ENCODE data around the gene ATOH8. TPM values are rescaled to one million over a fixed set of nuclear protein-coding genes. Genes with fewer than 3 reads are reported as not detected.
A peak's percentile ranks its signal among the peaks of the same experiment; 100 is the strongest.
"Not testable (repeated sequence)": the region's sequence is repeated elsewhere in the genome, so short reads cannot be mapped to it uniquely, and the experiment has no call there.

ATOH8 gene
- total RNA-seq, 1 experiment from 2014 or later = 0.20 TPM

DNA sequence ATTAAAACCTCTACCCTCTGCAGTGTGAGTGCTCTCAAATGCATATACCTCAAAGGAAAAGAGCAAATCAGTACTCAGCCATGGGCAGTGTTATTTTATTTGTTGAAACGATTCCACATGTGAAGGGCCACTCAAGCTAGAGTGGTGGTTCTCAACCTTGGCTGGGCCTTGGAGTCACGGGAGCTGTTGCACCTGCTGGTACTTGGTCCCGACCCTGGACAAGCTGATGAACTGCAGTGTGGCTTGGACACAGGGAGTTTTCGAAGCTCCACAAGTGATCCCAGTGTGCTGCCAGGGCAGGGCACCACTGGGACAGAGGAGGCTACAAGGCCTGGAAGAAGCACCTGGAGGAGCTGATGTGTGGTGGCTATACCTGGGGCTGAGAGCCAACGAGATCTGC is 40.0 kb upstream of the ATOH8 start:
- H3K18ac ChIP-seq (ENCODE audit: insufficient read length, low read depth, low read length) = no peak overlapping the region
- WGBS (ENCODE audit: extremely low coverage, insufficient read length, low lambda C conversion rate) = no CpG with 5 or more reads among the region's 5 CpGs
- Mint-ChIP-seq H3K27ac (0 out of 7 replicates have a peak overlapping the region, but pooled peaks of 1 of the 3 experiments have one; percentile 76), H3K27me3 (ENCODE audit: low read depth) (peaks cover 15% of the 10 kb centered on the region), H3K4me3 (no peak overlapping the region), H3K36me3 (ENCODE audit: insufficient read depth in 1 of 3, low read depth in 3 of 3) (no peaks in the 10 kb centered on the region), H3K9me3 (no peaks in the 10 kb centered on the region; a peak in 1 of 5 replicates), H3K4me1 (peaks cover 5 to 13% of the 10 kb centered on the region in 2 experiments)
- H3K56ac ChIP-seq (ENCODE audit: insufficient read length, low read depth, low read length) = no peak overlapping the region
- no peak overlapping the region for H3T11ph ChIP-seq (ENCODE audit: low read length)
- H3K23me2 ChIP-seq (ENCODE audit: insufficient read length, low read depth, low read length, poor library complexity, severe bottlenecking) = no peaks in the 10 kb centered on the region
- H3K27ac ChIP-seq (ENCODE audit: insufficient read length, low read depth, low read length) = no peak overlapping the region
- H3K9me3 ChIP-seq (ENCODE audit: control insufficient read depth, low read depth, low read length) = no peaks in the 10 kb centered on the region
- no peak overlapping the region for H3K23ac ChIP-seq (ENCODE audit: insufficient read length, low read depth, low read length)
- H4K8ac ChIP-seq (replicated peaks; ENCODE audit: insufficient read length, low read depth, low read length) = no peak overlapping the region
- H4K20me1 ChIP-seq (ENCODE audit: control insufficient read depth, insufficient read depth, insufficient read length) = no peaks in the 10 kb centered on the region
- H2BK20ac ChIP-seq (ENCODE audit: low read depth, low read length, poor library complexity, severe bottlenecking) = no peak overlapping the region
- no peaks in the 10 kb centered on the region for H3K79me1 ChIP-seq (ENCODE audit: insufficient read depth, low read depth, low read length, poor library complexity, severe bottlenecking)
- DNase-seq = peak; percentile 17
- H2BK15ac ChIP-seq (ENCODE audit: low read depth, low read length) = no peak overlapping the region
- no peak overlapping the region for H2AK5ac ChIP-seq (ENCODE audit: insufficient read length, low read length)
- no peak overlapping the region for H3K4ac ChIP-seq (ENCODE audit: low read depth, low read length)
- H2BK5ac ChIP-seq (ENCODE audit: insufficient read length, low read length) = no peak overlapping the region
- no peaks in the 10 kb centered on the region for H3K4me1 ChIP-seq (ENCODE audit: insufficient read depth, low read length)
- no peak overlapping the region for H3K14ac ChIP-seq (ENCODE audit: insufficient read depth, low read length)
- no peak overlapping the region for H3K9ac ChIP-seq (ENCODE audit: extremely low read depth, insufficient read length, low read length)
- H2BK120ac ChIP-seq (ENCODE audit: low read depth, low read length, poor library complexity, severe bottlenecking) = no peak overlapping the region
- no peak overlapping the region for H4K91ac ChIP-seq (ENCODE audit: insufficient read length, low read depth, low read length)
- H3K4me2 ChIP-seq (ENCODE audit: insufficient read depth, insufficient read length, low read length) = no peak overlapping the region
- no peak overlapping the region for H2AFZ ChIP-seq (ENCODE audit: low read length)
- peaks cover under 1% of the 10 kb centered on the region; the same call in 1 of the 2 replicates for H3K27me3 ChIP-seq (ENCODE audit: insufficient read depth, low read length)
- no peaks in the 10 kb centered on the region for H3K79me2 ChIP-seq (ENCODE audit: insufficient read depth, low read length)
- no peak overlapping the region for H2BK12ac ChIP-seq (ENCODE audit: insufficient read length, low read depth, low read length)
- no peak overlapping the region for H4K5ac ChIP-seq (ENCODE audit: insufficient read length, low read depth, low read length)
- TF ChIP-seq, protein P1, sequence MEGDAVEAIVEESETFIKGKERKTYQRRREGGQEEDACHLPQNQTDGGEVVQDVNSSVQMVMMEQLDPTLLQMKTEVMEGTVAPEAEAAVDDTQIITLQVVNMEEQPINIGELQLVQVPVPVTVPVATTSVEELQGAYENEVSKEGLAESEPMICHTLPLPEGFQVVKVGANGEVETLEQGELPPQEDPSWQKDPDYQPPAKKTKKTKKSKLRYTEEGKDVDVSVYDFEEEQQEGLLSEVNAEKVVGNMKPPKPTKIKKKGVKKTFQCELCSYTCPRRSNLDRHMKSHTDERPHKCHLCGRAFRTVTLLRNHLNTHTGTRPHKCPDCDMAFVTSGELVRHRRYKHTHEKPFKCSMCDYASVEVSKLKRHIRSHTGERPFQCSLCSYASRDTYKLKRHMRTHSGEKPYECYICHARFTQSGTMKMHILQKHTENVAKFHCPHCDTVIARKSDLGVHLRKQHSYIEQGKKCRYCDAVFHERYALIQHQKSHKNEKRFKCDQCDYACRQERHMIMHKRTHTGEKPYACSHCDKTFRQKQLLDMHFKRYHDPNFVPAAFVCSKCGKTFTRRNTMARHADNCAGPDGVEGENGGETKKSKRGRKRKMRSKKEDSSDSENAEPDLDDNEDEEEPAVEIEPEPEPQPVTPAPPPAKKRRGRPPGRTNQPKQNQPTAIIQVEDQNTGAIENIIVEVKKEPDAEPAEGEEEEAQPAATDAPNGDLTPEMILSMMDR (conservative IDR thresholded peaks at IDR 0.05) = no peak

DNA sequence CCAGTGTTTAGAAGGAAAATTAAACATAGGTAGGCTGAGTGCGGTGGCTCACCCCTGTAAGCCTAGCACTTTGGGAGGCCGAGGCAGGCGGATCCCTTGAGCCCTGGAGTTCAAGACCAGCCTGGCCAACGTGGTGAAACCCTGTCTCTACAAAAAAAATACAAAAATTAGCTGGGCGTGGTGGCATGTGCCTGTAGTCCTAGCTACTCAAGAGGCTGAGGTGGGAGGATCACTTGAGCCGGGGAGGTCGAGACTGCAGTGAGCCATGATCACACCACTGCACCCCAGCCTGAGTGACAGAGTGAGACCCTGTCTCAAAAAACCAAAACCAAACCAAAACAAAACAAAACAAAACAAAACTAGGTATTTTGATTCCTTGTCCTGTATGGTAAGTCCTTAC is 39.4 kb upstream of the ATOH8 start:
- H2BK12ac ChIP-seq (ENCODE audit: insufficient read length, low read depth, low read length); H3K18ac ChIP-seq (ENCODE audit: insufficient read length, low read depth, low read length); H2BK120ac ChIP-seq (ENCODE audit: low read depth, low read length, poor library complexity, severe bottlenecking); H2AFZ ChIP-seq (ENCODE audit: low read length); H3K36me3 Mint-ChIP-seq (ENCODE audit: insufficient read depth in 1 of 3, low read depth in 3 of 3); H3K27me3 ChIP-seq (ENCODE audit: insufficient read depth, low read length); H3K4me3 Mint-ChIP-seq; H3T11ph ChIP-seq (ENCODE audit: low read length); H4K91ac ChIP-seq (ENCODE audit: insufficient read length, low read depth, low read length); H3K79me1 ChIP-seq (ENCODE audit: insufficient read depth, low read depth, low read length, poor library complexity, severe bottlenecking); H2BK5ac ChIP-seq (ENCODE audit: insufficient read length, low read length); H3K9me3 Mint-ChIP-seq; H3K56ac ChIP-seq (ENCODE audit: insufficient read length, low read depth, low read length); H3K79me2 ChIP-seq (ENCODE audit: insufficient read depth, low read length); H3K4ac ChIP-seq (ENCODE audit: low read depth, low read length); H3K27ac ChIP-seq (ENCODE audit: insufficient read length, low read depth, low read length); H2BK20ac ChIP-seq (ENCODE audit: low read depth, low read length, poor library complexity, severe bottlenecking); H4K8ac ChIP-seq (replicated peaks; ENCODE audit: insufficient read length, low read depth, low read length); H4K5ac ChIP-seq (ENCODE audit: insufficient read length, low read depth, low read length); H3K14ac ChIP-seq (ENCODE audit: insufficient read depth, low read length); H3K23ac ChIP-seq (ENCODE audit: insufficient read length, low read depth, low read length); H3K4me1 ChIP-seq (ENCODE audit: insufficient read depth, low read length); H3K9ac ChIP-seq (ENCODE audit: extremely low read depth, insufficient read length, low read length); H3K4me2 ChIP-seq (ENCODE audit: insufficient read depth, insufficient read length, low read length); H2BK15ac ChIP-seq (ENCODE audit: low read depth, low read length); H3K27ac Mint-ChIP-seq; DNase-seq; H2AK5ac ChIP-seq (ENCODE audit: insufficient read length, low read length); H3K23me2 ChIP-seq (ENCODE audit: insufficient read length, low read depth, low read length, poor library complexity, severe bottlenecking); H3K9me3 ChIP-seq (ENCODE audit: control insufficient read depth, low read depth, low read length); H4K20me1 ChIP-seq (ENCODE audit: control insufficient read depth, insufficient read depth, insufficient read length): not testable (repeated sequence)
- Mint-ChIP-seq H3K27me3 (ENCODE audit: low read depth) (peaks cover 15% of the 10 kb centered on the region), H3K4me1 (peaks cover 5 to 13% of the 10 kb centered on the region in 2 experiments)
- WGBS (ENCODE audit: extremely low coverage, insufficient read length, low lambda C conversion rate) = no CpG with 5 or more reads among the region's 7 CpGs
